CD4-positive, alpha-beta T cell treated with Interleukin-12 subunit alpha and Interleukin-12 subunit beta, for 1 hour (primary cell): ENCODE results near the gene OR4K14.
"Not testable (repeated sequence)": the region's sequence is repeated elsewhere in the genome, so short reads cannot be mapped to it uniquely, and the experiment has no call there.

Source experiments
- DNase-seq: peaks from one replicate; pipeline ENCODE4 v3.0.0-alpha.2; 2020

Gene OR4K14, protein sequence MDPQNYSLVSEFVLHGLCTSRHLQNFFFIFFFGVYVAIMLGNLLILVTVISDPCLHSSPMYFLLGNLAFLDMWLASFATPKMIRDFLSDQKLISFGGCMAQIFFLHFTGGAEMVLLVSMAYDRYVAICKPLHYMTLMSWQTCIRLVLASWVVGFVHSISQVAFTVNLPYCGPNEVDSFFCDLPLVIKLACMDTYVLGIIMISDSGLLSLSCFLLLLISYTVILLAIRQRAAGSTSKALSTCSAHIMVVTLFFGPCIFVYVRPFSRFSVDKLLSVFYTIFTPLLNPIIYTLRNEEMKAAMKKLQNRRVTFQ

DNA sequence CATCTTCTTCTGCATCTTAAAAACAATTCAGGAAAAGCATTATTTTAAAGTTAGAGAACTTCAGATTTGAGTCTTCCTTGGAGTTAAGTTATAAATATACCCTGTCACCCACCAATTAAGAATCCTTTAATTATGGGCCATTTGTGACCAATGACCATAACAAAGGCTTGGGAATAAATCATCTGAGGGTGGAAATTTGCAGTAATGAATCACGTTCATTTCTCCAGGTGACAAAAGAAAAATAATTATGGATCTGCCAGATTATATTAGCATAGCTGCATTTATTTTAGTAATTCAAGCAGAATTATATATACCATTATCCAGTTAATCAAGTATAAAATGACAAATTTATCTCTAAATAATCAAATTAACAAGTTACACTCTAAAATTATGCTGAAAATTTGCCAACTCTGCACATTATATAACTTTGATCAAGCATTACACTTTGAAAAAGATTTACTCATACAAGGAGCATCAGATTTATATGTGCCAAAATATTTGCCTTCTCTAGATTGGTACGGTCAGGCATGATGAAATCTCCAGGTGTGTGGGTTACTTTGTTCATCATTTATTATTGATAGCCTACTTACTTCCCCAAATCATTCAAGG lies at the start of gene OR4K14:
Gene OR4K14, minus strand, starts transcription at position 51 of the 609 bp plus-strand sequence. CDS start 4,114 bp downstream, outside the sequence.
- DNase-seq = no peak

DNA sequence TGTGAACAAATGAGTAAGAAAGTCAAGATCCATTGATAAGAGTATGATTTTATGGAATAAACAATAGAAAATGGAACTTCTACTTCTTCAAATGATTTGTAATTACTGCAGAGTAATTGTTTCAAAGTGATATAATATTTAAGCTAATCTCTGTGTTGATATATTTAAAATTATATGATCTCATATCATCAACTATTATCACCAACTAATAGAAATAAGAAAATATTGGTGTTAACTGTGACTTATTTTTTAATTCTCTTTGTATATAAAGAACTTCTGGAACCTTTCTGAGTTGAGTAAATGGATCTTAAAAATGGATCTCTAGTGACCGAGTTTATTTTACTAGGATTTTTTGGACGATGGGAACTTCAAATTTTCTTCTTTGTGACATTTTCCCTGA lies 40.6 kb upstream of the OR4K14 start, which contains the start of gene OR4L1:
Gene OR4L1, plus strand, starts transcription at position 301 of the 400 bp plus-strand sequence. Its CDS starts 0 bp downstream, at position 301.
- no peak for DNase-seq

DNA sequence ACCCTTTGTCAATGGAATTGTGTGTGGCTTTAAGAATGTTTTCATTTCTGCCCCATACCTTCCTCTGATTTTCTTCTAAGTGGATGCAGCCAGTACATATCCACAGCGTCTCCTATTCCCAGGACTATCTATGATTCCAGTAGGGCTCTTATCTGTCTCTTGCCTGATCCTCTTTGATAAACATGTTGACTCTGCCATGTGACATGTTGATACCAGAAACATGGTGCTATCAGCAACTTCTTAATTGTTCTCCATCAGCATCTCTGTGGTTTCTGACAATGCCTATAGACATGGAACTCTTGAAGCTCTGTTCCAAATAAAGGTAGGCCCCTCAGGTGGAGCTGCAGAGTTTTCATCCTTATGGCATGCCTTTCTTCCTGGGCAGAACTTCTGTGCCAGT lies 29.1 kb upstream of the OR4K14 start:
- no peak for DNase-seq

DNA sequence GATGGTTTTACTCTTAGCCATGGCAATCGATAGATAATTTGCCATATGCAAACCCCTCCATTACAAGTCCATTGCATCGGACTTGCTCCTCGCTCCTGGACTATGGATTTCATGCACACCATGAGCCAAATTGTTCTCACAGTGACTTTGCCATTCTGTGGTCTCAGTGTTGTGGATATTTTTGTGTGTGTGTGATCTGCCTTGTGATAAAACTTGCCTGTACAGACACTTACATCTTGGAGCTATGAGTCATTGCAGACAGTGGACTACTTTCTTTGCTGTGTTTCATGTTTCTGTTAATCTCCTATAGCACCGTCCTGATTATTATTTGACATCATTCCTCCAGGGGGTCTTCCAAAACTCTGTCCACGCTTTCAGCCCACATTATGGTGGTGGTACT lies 25.1 kb upstream of the OR4K14 start:
- DNase-seq = no peak

DNA sequence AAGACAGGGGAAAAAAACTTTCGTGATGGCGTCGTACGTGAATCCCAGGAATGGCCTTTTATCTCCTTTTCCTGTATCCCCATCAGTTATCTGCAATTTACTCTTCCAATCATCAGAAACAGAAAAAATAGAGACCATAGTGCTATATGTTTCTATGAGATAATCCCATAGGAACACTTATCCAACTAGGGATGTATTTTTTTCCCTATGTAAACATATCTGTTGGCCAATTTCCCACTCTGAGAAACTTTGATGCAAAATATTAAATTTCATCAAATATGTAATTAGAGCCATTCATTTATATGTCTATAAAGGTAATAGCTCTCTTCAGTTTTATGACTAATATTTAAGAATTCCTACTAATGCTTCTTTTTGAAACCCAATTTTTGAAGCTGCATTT lies 16.8 kb upstream of the OR4K14 start, which contains the start of gene OR4K13:
Gene OR4K13, minus strand, starts transcription at position 101 of the 400 bp plus-strand sequence. CDS start 1,280 bp downstream, outside the sequence.
- no peak for DNase-seq

DNA sequence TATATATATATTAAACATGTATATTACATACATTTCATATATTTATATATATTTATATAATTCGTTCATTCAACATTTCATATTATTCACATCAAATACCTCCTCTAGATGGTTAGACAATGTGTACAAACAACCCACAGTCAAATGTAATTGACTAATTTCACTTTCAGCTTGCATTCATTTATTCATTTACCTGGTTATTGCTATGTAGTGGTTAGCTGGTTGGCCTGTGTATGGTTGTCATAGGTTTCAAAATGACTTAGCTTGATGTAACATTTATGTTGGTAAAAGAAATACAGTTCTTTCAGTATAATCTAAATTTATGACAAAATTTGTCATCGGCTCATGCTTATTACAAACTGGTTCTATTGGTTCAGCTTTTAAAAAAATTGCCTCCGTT lies 16.3 kb upstream of the OR4K14 start:
- no peak for DNase-seq

DNA sequence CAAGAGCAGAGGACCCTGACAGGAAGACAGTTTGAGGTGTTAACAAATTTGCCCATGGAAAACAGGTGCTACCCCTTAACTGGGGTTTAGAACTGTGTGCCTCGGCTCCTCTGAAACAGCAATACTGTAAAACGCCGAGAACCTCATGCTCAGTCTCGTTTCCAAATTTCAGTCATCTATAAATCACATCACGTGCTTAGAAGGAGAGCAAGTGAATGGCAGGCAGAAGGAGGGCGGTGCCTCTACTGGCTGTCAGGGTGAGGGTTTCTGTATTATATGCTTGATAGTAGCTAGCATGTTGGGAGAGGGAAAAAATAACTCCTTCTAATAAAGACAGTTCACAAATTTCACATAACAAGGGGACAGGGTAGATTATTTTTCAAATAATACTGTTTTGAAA lies 12.0 kb upstream of the OR4K14 start:
- DNase-seq = no peak

DNA sequence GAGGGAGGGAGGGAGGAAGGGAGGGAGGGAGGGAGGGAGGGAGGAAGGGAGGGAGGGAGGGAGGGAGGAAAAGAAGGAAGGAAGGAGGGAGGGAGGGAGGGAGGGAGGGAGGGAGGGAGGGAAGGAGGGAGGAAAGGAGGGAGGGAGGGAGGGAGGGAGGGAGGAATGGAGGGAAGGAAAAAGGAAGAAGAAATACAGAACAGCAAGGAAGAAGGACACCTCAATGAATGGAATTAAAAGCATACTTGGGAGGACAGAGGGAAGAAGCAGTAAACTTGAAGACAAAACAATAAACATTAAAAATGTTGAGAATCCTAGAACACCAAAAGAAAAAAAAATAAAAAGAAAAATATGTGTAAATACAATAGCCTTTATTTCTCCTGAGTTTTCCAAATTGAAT lies 11.0 kb downstream of the OR4K14 start:
- DNase-seq = no peak

DNA sequence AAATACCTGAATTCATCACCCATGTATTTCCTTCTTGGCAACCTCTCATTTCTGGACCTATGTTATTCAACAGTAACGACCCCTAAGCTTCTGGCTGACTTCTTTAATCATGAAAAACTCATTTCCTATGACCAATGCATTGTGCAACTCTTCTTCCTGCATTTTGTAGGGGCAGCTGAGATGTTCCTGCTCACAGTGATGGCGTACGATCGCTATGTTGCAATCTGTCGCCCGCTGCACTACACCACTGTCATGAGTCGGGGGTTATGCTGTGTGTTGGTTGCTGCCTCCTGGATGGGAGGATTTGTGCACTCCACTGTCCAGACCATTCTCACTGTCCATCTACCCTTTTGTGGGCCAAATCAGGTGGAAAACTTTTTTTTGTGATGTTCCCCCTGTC lies 16.8 kb downstream of the OR4K14 start:
- DNase-seq = no peak

DNA sequence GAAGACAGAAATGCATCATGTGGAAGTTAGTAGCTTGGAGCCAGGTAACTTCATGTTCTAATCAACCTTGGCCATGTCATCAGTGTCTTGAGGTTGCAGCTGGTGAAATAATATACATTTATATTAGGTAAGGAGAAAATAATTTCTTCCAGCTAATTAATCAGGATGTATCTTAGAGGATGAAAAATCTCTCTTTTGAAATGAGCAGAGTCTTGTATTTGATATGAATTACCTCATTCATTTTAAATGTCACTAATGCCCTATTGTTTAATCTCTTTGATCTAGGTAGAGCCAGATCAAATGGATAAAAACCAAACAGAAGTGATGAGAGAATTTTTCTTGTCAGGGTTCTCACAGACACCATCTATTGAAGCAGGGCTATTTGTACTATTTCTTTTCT lies 17.2 kb downstream of the OR4K14 start, which contains the start of gene OR4Q2:
Gene OR4Q2, plus strand, starts transcription at position 301 of the 400 bp plus-strand sequence.
- DNase-seq = no peak

DNA sequence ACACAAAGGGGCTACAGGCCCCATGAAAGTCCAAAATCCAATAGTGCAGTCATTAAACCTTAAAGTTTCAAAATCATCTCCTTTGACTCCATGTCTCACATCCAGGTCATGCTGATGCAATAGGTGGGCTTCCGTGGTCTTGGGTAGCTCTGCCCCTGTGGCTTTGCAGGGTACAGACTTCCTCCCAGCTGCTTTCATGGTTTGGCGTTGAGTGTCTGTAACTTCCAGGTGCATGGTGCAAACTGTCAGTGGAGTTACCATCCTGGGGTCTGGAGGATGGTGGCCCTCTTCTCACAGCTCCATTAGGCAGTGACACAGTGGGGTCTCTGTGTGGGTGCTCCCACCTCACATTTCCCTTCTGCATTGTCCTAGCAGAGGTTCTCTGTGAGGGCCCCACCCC lies 25.7 kb downstream of the OR4K14 start:
- no peak for DNase-seq

DNA sequence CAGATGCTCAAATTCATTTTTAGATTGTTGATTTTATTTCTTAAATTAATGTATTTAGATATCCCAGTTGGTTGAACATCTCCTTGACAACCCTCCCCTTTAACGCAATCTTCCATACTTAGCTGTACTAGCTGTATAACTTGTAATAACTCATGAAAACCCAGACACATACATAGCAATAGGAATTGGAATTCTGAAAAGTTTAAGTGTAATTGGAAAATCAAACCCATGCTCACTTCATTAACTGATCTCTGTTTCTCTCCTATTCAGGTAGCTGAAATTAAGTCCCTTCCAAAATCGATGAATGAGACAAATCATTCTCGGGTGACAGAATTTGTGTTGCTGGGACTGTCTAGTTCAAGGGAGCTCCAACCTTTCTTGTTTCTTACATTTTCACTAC lies 43.8 kb downstream of the OR4K14 start, which contains the start of gene OR4K15:
Gene OR4K15, plus strand, starts transcription at position 301 of the 400 bp plus-strand sequence. Its CDS starts 0 bp downstream, at position 301.
- no peak for DNase-seq

DNA sequence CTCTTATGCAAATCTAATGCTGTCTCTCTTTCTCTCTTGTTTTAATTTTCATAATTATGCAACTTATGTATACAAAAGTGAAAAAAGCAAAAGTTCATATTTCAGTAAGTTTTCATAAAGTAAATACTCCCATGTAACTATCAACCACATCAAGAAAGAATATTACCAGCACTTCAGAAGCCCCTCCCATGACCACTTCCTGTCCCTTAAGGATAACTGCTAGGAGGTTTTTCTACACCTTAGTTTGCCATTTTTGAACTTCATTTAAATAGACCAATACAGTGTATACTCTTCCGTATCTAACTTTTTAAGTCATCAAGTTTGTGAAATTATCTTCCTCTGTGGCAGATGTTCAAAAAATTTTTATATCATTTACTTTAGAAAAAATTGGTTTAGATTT lies 44.3 kb downstream of the OR4K14 start:
- DNase-seq = peak; percentile 59

DNA sequence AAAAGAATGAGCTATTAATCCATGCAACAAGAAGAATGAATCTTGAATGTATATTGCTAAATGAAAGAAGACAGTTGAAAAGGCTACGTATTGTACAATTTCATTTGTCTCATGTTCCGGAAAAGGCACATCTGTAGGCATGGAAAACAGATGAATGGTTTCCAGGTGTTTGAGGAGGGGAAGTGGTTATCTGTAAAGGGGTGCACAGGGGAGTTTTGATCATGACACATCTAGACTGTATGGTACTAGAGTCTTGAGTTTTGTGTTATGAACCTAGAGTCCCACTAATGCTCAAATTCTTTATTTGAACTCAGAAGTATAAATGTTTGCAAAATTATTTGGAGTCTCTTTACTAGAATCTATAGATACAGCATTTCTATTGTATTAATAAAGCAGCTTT lies 49.4 kb downstream of the OR4K14 start:
- not testable (repeated sequence) for DNase-seq
